Stimulated activated naive CD4-positive, alpha-beta T cell treated with Interleukin-2 at 50 U/mL for 16 hours (primary cell): ENCODE data around the gene MIDN.

Source experiments
- DNase-seq: peaks from one replicate; lab custom pipeline; 2025; lab: John Stamatoyannopoulos, UW

MIDN gene

DNA sequence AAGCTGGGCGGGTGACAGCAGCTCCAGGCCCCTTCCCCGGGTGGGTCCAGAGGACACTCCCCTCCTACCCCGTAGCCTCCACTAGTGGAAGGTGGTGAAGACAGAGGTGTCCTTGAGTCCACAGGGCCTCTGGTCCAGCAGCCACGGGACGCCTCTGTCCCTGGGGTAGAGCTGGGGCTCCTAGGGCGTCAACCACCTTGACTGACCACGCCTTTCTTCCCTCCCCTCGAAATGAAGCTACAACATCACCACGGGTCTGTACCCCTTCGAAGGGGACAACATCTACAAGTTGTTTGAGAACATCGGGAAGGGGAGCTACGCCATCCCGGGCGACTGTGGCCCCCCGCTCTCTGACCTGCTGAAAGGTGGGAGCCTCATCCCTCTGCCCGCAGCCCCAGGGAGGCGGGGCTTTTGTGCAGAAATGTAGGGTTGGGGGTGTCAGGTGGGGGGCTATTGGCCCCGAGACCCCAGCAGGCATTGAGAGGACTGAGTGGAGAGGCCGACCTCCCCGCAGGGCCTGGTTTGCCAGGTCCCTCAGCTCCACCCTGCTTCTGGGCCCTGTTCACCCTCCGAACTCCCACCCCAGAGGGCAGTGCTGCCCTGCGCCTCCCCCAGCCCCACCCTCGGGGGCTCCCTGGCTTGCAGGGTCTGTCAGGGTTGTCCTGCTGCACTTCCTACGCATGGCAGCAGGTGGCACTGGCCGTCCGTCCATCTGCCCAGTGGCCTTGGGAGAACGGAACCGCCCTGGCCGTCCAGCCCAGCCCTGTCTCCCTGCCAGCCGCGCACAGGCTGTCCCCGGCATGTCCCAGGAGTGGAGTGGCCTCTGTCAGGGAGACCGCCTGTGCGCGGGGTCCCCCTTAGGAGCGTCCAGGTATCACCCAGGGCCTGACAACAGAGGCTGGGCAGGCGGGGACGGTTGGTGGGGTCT is 27.1 kb upstream of the MIDN start:
- no peak for DNase-seq

DNA sequence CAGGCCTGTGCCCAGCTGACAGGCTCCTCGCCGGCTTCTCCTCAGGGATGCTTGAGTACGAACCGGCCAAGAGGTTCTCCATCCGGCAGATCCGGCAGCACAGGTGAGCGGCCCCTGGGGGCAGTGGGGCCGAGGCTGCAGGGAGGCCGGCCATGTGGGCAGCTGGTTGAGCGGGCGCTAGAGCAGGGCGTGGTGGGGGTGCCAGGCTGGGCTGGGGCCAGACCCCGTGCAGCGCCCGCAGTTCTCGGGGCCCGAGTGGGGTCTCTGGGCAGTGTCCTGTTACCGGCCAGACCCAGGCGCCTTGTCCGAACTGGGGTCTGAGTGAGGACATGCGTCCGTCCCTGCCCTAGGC is 26.5 kb upstream of the MIDN start:
- no peak for DNase-seq

DNA sequence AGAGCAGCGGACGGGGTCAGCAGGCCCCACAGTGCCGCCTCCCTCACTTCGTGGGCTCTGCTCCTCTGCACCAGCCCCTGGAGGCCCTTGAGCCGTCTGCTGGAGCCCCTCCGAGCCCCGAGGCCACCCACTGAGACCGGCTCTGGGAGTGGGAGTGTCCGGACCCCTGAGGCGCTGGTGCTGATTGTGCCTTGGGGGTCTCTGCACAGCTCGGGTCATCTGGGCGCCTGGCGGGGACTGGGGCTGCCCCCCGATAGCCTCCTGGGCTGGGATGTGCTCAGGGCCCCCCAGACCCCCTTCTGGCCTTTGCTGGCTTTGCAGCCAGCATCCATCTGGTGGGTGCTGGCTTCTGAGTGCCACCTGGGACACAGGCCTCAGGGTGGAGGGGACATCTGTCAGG is 26.0 kb upstream of the MIDN start:
- DNase-seq: no peak

DNA sequence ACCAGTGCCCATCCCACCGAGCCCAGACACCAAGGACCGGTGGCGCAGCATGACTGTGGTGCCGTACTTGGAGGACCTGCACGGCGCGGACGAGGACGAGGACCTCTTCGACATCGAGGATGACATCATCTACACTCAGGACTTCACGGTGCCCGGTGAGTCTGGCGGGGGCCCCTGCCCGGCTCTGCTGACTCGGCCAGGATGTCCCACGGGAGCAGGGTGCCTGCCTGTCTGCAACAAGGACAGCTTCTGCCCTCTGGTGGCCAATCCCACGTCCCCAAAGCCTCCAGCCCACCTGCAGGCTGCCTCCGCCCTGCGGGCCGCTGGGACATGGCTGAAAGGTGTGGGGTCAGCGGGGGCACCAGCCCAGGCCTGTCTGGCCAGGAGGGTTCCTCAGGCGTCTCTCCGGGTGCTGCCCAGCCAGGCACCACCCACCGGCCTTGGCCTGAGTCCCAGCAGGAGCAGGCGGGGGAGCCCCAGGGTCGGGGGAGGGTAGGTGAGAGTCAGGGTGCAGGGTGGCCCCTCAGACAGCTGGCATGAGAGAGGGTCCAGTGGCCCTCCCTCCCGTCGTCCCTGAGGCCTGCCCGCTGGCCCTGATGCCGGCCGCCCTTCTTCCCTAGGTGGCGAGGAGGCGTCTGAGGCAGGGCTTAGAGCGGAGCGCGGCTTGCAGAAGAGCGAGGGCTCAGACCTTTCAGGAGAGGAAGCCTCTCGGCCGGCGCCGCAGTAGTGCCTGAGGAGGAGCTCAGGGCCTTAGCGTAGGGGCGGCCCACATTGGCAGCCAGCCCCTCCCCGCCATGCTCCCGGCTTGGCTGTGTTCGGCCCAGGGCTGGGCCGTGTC is 25.1 kb upstream of the MIDN start:
- no peak for DNase-seq

DNA sequence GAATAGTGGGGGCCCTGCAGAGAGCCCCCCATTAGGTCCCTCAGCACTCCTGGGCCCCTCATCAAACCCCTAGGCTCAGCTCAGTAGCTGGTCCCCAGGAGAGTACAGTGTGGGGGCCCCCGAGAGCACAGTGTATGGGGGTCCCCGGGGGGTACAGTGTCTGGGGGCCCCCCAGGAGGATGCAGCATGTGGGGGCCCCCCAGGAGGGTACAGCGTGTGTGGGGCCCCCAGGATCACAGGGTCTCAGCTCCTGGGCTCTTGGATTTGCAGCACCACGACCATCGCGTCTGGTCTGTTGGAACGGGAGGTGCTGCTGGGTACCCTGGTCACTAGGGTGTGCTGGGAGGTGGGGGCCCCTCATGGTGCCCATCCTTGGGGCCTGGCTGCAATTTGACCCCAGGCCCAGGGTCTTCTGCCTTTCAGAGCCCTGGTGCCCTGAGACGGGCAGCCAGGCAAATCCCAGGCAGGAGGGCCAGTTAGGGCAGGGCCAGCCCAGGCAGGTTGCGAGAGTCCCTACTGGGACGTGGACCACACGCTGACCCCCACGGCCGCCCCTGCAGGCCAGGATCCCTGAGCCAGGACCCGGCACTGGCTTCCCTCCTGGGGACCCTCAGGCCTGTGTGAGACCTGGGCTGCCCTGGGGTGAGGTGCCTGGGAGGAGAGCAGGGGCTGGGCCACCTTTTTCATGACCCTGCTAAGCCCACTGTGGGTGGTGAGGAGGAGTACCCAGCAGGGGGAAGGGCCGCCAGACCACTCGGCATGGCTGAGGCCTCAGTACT is 24.1 kb upstream of the MIDN start:
- no peak for DNase-seq

DNA sequence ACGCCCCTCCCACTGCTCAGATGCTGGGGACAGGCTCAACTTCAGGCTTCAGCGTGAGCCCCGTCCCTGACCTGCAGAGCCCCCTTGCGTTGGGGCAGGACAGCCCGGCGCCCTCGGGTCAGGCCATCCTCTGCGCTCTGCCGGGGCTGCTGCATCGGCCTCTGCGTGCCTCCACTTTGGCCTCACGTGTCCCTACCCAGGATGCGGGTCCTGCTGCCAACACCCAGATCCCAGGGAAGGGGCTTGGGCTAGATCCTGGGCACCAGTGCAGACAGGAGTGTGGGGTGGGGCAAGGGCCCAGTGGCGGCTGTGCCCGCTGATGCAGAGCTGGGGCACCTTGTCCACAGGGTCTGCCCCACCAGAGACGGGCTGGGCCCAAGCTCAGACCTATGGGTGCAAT is 23.5 kb upstream of the MIDN start:
- DNase-seq: no peak

DNA sequence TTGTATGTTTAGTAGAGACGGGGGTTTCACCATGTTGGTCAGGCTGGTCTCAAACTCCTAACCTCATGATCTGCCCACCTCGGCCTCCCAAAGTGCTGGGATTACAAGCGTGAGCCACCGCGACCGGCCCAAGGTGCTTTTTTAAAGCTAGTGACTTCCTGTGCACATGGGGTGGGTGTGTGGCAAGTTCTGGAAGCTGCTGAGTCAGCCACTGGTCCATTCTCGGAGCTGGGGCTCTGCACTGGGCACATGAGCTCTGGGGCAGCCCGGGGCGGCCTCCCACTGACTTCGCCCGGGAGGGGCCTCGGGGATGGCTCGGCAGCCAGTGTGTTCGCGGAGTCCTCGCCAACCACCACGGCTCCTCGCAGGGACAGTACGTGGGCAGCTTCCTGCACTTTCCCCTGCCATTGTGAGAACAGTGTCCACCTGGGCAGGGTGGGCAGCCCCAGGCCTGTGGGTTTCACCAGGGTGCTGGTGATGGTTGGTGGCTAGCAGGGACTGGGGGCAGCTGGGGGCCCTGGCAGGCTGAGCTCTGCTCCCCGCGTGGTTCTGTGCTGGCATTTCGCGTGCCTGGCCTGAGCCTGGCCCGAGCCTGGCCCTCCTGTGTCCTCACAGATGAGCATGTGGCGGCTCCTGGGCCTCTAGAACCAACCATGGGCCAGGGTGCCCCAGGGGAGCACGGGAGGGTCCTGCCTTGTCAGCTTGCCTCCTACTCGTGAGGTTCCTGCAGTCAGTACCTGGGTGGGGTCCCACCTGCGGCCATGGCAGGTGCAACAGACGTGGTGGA is 22.8 kb upstream of the MIDN start:
- no peak for DNase-seq

DNA sequence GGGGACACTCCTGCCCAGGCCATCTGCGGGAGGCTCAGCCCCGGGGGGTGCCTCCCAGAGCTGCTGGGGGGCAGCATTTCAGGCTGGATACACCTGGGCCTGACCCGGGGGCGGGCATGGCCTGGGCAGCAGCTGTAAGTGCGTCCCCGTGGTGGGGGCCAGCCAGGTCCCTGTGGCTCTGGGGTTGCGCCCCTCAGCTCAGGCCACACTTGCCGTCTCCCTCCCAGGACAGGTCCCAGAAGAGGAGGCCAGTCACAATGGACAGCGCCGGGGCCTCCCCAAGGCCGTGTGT is 22.2 kb upstream of the MIDN start:
- no peak for DNase-seq

DNA sequence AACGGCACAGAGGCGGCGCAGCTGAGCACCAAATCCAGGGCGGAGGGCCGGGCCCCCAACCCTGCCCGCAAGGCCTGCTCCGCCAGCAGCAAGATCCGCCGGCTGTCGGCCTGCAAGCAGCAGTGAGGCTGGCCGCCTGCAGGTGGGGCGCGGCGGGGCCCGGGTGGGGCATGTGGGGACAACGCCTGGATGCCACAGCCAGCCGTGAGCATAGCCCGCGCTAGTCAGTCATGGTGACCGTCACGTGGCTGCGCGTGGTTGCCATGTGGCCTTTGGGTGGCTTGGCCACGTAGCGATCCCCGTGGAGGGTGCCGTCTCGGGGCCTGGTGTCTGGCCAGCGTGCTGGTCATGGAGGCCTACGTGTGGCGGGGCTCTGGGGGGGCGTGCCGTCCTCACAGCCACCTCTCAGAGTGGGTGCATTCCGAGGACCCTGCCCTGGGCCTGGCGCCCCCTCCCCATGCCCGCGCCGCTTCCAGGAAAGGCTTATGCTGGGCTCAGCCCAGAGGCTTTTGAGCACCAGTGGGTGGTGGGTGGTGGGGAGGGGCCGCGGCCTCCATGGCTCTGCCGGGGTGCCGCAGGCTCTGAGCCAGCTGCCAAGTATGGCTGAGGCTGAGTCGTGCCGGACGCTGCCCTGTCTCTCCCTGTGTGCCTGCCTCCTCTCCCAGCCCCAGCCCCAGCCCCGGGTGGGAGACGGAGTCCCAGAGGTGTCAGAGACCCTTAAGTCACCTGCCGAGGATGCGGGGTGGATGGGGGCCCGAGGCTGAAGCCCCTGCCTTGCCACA is 21.7 kb upstream of the MIDN start:
- no peak for DNase-seq

DNA sequence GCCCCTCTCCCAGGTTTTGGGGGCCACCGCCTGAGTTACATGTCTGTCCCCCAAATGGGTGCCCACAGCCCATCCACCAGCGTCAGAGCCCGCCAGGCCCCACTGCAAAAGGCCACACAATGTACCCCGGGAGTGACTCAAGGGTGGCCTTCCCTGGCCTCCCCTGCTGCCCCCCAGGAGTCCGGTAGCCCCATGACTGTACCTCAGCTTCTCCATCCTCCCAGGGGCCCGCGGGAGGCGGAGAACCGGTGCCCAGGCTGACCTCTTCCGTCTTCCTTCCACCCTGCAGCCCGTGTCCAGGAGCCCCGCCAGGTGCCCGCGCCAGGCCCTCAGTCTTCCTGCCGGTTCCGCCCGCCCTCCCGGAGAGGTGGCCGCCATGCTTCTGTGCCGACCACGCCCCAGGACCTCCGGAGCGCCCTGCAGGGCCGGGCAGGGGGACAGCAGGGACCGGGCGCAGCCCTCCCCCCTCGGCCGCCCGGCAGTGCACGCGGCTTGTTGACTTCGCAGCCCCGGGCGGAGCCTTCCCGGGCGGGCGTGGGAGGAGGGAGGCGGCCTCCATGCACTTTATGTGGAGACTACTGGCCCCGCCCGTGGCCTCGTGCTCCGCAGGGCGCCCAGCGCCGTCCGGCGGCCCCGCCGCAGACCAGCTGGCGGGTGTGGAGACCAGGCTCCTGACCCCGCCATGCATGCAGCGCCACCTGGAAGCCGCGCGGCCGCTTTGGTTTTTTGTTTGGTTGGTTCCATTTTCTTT is 20.9 kb upstream of the MIDN start:
- DNase-seq: no peak

DNA sequence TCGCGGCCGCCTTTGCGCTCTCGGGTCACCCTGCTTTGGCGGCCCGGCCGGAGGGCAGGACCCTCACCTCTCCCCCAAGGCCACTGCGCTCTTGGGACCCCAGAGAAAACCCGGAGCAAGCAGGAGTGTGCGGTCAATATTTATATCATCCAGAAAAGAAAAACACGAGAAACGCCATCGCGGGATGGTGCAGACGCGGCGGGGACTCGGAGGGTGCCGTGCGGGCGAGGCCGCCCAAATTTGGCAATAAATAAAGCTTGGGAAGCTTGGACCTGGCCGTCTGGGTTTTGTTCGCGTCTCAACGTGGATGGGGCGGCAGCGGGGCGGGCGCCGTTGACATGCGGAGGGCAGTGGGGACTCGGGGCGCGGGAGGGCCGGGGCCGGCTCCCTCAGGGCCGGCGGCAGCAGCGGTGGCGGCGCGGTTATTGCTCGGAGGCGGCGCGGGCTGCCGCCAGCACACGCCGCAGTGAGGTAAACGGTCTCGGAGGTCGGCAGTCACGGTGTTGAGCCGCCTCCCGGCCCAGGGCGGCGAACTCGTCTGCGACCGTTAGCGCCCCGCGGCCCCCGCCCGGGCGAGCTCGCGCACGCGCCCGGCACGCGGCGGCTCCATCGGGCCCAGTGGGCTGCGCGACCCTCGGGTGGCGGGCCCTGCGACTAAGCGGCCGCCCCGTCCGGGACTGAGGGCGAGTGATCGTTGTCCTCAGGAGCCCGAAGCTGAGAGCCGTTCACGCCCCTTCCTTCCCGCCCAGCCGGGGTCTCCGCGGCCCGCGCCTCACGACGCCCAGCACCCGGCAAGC is 20.0 kb upstream of the MIDN start:
- DNase-seq: no peak

DNA sequence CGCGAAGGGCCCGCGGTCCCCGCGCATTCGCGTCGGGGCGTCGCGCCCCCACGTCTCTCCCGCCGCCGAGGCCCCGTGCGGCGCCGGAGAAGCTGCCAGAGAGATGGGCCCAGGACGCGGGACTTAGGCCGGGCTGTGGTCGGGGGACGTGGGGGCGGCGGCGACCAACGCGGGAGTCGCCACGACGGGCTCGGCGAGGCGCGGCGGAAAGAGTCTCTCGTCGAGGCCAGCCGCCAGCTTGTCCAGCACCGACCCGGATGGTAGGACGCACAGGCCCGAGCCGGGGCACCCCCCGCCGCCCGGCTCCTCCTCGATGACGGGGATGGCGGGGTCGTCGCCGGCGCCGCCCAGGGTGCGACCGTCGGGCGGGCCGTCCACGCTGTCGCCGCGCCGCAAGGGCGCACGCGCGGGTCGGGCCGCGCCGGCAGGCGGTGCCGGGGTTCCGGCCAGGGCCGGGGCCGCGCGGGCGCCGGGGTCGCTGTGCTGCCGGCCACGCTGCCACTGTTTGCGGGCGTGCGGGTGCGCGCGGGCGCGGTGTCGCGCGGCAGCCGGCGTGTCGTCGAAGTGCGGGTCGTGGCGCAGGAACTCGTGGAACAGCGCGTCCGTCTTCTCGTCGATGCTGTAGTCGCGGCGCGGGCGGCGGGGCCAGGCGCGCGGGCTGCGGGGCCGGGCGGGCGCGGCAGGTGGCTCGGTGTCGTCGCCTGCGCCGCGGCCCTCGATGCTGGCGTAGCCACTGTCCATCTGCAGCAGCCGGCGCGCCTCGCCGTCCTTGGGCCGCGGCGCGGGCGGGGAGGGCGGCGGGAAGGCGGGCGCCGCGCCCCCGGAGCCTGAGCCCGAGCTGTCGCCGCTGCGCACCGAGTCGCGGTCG is 19.1 kb upstream of the MIDN start:
- no peak for DNase-seq

DNA sequence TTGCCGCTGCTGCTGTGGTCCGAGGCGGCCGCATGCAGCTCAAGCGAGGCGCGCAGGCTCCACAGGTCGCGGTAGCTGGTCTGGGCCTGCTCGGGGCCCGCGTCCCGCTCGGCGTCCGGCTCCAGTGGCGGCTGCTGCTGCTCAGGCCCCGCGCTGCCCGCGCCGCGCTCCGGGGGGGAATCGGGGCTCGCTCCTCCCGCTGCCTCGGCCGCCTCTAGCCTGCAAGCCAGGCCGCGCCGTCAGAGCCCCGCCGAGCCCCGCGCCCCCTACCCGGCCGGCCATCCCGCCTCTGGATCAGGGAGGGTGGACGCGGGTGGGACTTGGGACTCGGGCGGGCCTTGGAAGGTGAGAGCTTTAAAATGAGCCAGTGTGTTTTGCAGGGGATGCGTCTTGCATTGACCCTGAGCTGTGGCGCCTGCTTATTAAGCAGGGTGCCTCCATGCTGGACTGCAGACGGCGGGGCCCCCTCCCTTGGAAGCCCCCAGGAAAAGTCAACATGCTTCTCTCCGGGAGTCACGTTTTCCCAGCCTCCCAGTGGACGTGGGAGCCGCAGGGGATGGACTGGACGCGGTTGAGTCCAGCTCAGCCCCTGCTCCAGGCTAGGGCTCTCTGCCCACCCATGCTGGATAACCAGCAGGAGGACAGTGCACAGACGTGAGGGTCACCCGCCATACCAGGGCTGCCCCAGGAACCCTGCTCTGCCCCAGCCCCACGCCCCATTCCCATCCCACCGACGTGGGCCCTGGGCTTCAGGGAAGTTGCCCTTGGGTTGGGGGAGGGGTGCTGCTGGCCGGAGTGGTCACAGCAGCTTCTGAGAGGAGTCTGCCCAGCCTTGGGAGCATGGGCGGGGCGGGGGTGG is 18.2 kb upstream of the MIDN start:
- DNase-seq: no peak

DNA sequence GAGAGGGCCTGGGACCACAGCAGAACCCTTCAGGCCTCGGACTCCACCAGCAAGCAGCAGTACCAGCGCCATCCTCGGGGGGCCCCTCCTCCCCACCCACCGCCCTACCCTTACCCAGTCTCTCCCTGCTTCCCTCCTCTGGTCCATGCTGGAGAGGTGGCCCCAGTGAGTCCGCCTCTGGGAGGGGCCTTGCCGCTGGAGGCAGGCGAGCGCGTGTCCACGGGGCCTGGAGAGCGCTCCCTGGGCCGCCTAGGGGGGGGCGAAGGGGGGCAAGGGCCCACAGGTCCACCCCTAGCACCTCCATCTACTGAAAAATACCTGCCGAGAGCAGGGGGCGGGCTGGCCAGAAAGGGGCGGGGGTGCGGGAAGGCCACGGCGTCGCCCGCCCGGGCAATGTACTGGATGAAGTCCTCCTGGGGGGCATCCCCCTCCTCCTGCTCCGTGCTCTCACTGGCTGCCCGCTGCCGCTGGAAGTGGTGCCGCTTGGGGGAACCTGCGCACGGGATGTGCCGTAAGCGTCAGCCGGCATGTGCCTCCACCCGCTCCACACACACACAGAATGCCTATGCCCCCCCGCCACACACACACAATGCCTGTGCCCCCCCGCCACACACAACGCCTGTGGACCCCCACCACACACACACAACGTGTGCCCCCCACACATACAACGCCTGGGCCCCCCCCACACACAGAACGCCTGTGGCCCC is 17.4 kb upstream of the MIDN start:
- DNase-seq: no peak

DNA sequence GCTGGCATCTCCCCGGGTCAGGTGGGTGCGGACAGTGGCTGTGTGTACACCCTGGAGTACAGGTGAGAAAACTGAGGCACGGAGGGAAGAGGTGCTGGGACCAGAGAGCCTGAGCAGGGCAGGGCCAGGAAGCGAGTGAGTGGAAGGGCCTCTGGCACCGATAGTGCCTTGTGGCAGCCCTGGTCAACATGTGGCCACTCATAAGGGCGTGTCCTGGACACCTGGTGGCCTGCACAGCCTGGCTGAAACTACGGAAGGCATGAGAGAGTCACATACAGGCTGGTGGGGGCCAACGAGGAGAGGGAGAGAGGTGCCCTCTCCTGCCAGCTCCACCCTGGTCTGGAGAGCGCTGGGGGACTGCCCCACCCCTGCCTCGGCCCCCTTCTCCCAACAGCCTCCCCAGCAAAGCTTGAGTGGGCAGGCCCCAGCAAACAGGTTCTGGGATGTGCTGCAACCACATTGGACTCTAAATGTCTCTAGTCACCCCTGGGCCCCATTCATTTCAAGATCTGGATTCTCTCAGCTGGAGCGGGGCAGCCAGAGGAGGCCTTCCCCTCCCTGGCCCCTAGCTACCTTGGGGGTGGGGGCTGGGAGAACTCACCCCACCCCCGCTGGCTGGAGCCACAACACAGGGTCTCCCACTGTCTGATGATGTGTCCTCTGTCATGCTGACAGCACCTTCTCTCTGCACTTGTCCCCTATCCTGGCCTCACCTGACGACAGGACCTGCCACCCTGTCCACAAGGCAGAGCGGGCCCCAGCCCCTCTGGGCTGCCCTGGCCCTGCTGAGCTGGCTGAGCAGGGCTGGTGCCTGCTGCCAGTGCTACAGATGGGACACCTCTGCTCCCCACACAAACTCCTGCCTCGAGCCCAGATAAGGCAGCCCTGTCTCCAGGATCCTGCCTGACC is 16.4 kb upstream of the MIDN start:
- no peak for DNase-seq

DNA sequence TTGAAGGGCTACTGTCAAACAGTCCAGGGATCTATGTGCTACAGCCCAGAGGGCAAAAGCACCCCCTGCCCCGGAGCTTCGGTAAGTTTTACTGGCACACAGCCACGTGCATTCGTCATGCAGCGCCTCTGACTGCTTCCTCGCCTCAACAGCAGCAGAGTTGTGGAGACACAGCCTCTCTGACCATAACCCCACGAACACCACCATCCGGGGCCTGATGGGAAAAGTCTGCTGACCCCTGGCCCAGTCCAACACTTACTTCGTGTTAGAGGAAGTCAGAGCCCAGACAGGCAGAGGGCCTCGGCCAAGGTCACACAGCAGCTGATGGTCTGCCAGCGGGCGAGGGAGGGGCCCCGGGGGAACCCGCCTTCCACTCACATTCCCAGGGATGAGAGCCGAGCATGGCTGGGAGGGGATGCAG is 15.7 kb upstream of the MIDN start:
- no peak for DNase-seq
